CD4-positive, alpha-beta T cell (primary cell): ENCODE data around the gene BCL3. TPM values are rescaled to one million over a fixed set of nuclear protein-coding genes. Genes with fewer than 3 reads are reported as not detected.

Experiments used
- ATAC-seq: fragments of 200-7000 bp; cut with Tn5 transposase; one replicate; pipeline ENCODE4 v1.10.0; 2022; ENCODE audit warnings: mild to moderate bottlenecking; ENCODE audit not compliant: poor library complexity
- CTCF ChIA-PET: fragments of 350-600 bp; sonication (Branson Sonifier 250); formaldehyde crosslinking; loops from one replicate; lab custom pipeline; 2021; ENCODE audit warnings: antibody characterized with exemption, inconsistent platforms; lab: Charles Lee
- POLR2A ChIA-PET: fragments of 350-600 bp; sonication (Branson Sonifier 250); formaldehyde crosslinking; loops from one replicate; lab custom pipeline; 2021; ENCODE audit warnings: antibody characterized with exemption, inconsistent platforms; lab: Charles Lee
- DNase-seq, 14 experiments: peaks; one replicate each; pipeline ENCODE4 v3.0.0-alpha.2; 2013 to 2020; ENCODE audit warnings: mixed read lengths in 2 of 14
- H3K27ac ChIP-seq, 2 donors: one replicate each; pipeline versions ENCODE4 v1.5.1 to v1.7.0; 2013; ENCODE audit warnings: low read length in 2 of 2, low read depth in 1 of 2, mild to moderate bottlenecking in 1 of 2
- H3K27me3 ChIP-seq, 2 experiments: 1 replicate in 1 of 2; 2 replicates in 1 of 2; pipeline versions ENCODE4 v1.6.1 to v1.7.0; 2013; ENCODE audit warnings: low read length in 2 of 2, control low read depth in 1 of 2, mild to moderate bottlenecking in 1 of 2, moderate library complexity in 1 of 2; ENCODE audit not compliant: insufficient read depth in 2 of 2, control insufficient read depth in 1 of 2
- H3K36me3 ChIP-seq: one replicate; pipeline ENCODE4 v1.6.1; 2013; ENCODE audit warnings: low read length, control low read depth; ENCODE audit not compliant: insufficient read depth
- H3K4me1 ChIP-seq: one replicate; pipeline ENCODE4 v1.6.1; 2013; ENCODE audit warnings: low read length, control low read depth; ENCODE audit not compliant: insufficient read depth
- H3K4me3 ChIP-seq: one replicate; pipeline ENCODE4 v1.5.1; 2013; ENCODE audit warnings: mild to moderate bottlenecking, low read length, moderate library complexity
- H3K9me3 ChIP-seq, 2 experiments: 1 replicate in 1 of 2; 2 replicates in 1 of 2; pipeline versions ENCODE4 v1.6.1 to v1.7.0; 2013; ENCODE audit warnings: low read length in 2 of 2, mild to moderate bottlenecking in 2 of 2, control low read depth in 1 of 2, moderate library complexity in 1 of 2; ENCODE audit not compliant: control insufficient read depth in 1 of 2, insufficient read depth in 1 of 2
- H3K27ac Mint-ChIP-seq: one replicate; pipeline ENCODE4 v1.8.0; 2020; ENCODE audit warnings: mixed read lengths
- H3K27me3 Mint-ChIP-seq: one replicate; pipeline ENCODE4 v1.8.0; 2021; ENCODE audit warnings: mixed read lengths
- H3K36me3 Mint-ChIP-seq: one replicate; pipeline ENCODE4 v1.8.0; 2021; ENCODE audit warnings: low read depth, mixed read lengths
- H3K4me1 Mint-ChIP-seq: one replicate; pipeline ENCODE4 v1.8.0; 2021; ENCODE audit warnings: low read depth, mixed read lengths
- H3K4me3 Mint-ChIP-seq: one replicate; pipeline ENCODE4 v1.8.0; 2020; ENCODE audit warnings: mild to moderate bottlenecking, mixed read lengths
- H3K9me3 Mint-ChIP-seq: one replicate; pipeline ENCODE4 v1.8.0; 2020; ENCODE audit warnings: mixed read lengths
- CTCF ChIP-seq: fragments of 200-600 bp; IDR thresholded peaks from one replicate; pipeline ENCODE4 v1.8.0; 2022; ENCODE audit warnings: antibody characterized with exemption, mild to moderate bottlenecking
- intact Hi-C, 2 experiments: fragments of 100-400 bp; cut with DNase I in 1 of 2; cut with micrococcal nuclease in 1 of 2; formaldehyde crosslinking; loops; one replicate each; pipeline versions ENCODE4 v1.15.1 to v1.9.0; 2023 to 2025; cut with DNase I, micrococcal nuclease
- total RNA-seq, 174 experiments: library from RNA in 2 of 174; stranded (reverse) in 2 of 174; gene quantifications; one replicate each; pipeline ENCODE4 v1.2.3 and lab custom pipeline; 2021 to 2026

Gene BCL3
- total RNA-seq, 2 experiments from 2014 or later: 90.9 to 97.1 TPM

GRCh38 chr19:44702551-44703176 is 45.8 kb upstream of the BCL3 start:
- H3K27me3 Mint-ChIP-seq: peaks cover 5% of the 10 kb centered on the region
- DNase-seq (no peak), ATAC-seq (no peak)
- H3K4me1 Mint-ChIP-seq: no peaks in the 10 kb centered on the region
- Histone ChIP-seq H3K4me1 (no peaks in the 10 kb centered on the region), H3K27ac (no peak overlapping the region), H3K36me3 (no peaks in the 10 kb centered on the region), H3K27me3 (no peaks in the 10 kb centered on the region), H3K4me3 (no peak overlapping the region), H3K9me3 (peaks cover 0 to 3% of the 10 kb centered on the region in 2 experiments)
- no peak overlapping the region for H3K27ac Mint-ChIP-seq
- ChIA-PET CTCF (no interaction called here), POLR2A (no interaction called here)
- intact Hi-C loops: no loop called here
- TF ChIP-seq CTCF: no peak
- H3K9me3 Mint-ChIP-seq: no peaks in the 10 kb centered on the region
- H3K36me3 Mint-ChIP-seq: no peaks in the 10 kb centered on the region
- no peak overlapping the region for H3K4me3 Mint-ChIP-seq

- no peak overlapping the region for H3K4me3 Mint-ChIP-seq
- TF ChIP-seq CTCF: no peak
- Histone ChIP-seq H3K27ac (no peak overlapping the region), H3K36me3 (no peaks in the 10 kb centered on the region), H3K4me1 (no peaks in the 10 kb centered on the region), H3K4me3 (no peak overlapping the region), H3K27me3 (no peaks in the 10 kb centered on the region), H3K9me3 (no peaks in the 10 kb centered on the region)
- H3K4me1 Mint-ChIP-seq: no peaks in the 10 kb centered on the region
- peaks cover 5% of the 10 kb centered on the region for H3K27me3 Mint-ChIP-seq
- H3K9me3 Mint-ChIP-seq: no peaks in the 10 kb centered on the region
- ChIA-PET CTCF (no interaction called here), POLR2A (no interaction called here)
- H3K36me3 Mint-ChIP-seq: no peaks in the 10 kb centered on the region
- DNase-seq: no peak
- intact Hi-C loops: no loop called here
- H3K27ac Mint-ChIP-seq: no peak overlapping the region
- no peak for ATAC-seq
Measured at GRCh38 chr19:44703336-44704078, 45.0 kb upstream of the BCL3 start.

GRCh38 chr19:44704982-44705381 is 43.5 kb upstream of the BCL3 start:
- ChIA-PET CTCF (interaction anchor here (1.8 kb wide), 1 partner anchor 19 kb away, joined by 5 read pairs; no protein-coding TSS in a partner anchor), POLR2A (no interaction called here)
- intact Hi-C loops: no loop called here
- H3K36me3 ChIP-seq: no peaks in the 10 kb centered on the region
- Mint-ChIP-seq H3K4me3 (no peak overlapping the region), H3K9me3 (no peaks in the 10 kb centered on the region), H3K4me1 (no peaks in the 10 kb centered on the region), H3K27me3 (no peaks in the 10 kb centered on the region), H3K27ac (no peak overlapping the region), H3K36me3 (no peaks in the 10 kb centered on the region)
- no peak overlapping the region for H3K27ac ChIP-seq
- TF ChIP-seq CTCF: no peak
- no peaks in the 10 kb centered on the region for H3K27me3 ChIP-seq
- H3K4me1 ChIP-seq: no peaks in the 10 kb centered on the region
- no peaks in the 10 kb centered on the region for H3K9me3 ChIP-seq
- ATAC-seq (no peak), DNase-seq (no peak)
- no peak overlapping the region for H3K4me3 ChIP-seq
